ENCODE measurements around the gene GHRL. TPM values are rescaled to one million over a fixed set of nuclear protein-coding genes. Genes with fewer than 3 reads are reported as not detected.

The GHRL gene
- total RNA-seq, 1 experiment from 2014 or later = 0.85 TPM

DNA sequence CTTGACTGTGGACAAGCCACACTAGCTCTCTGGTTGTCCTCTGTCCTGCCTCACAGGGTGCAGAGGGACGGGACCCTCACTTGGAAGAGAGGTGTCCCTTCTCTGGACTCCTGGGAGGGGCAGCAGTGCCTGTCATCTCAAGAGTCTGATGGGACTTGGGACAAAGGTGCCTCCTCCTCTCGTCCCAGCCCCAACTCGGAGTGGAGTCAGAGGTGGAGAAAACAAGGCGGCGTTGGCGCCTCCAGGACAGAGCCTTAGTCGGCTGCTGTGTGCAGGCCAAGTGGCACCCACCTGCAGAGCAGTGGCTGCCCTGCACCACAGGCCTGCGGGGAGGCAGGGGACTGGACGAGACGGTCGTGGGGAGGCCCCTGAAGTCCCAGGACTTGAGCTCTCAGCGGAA lies 37.6 kb upstream of the GHRL start:
- no peak overlapping the region for H3K4me3 Mint-ChIP-seq (ENCODE audit: low read depth, unreplicated experiment)
- CTCF ChIA-PET = no interaction called here
- no TSS peak for BruUV-seq (replicated peaks)
- intact Hi-C loops (cut with micrococcal nuclease; ENCODE audit: unreplicated experiment) = no loop called here
- peaks cover 100% of the 10 kb centered on the region for H3K27me3 Mint-ChIP-seq (ENCODE audit: unreplicated experiment)
- no peak for DNase-seq
- H3K9me3 Mint-ChIP-seq (ENCODE audit: low read depth, unreplicated experiment) = no peaks in the 10 kb centered on the region
- H3K4me1 Mint-ChIP-seq (ENCODE audit: low read depth, unreplicated experiment) = no peaks in the 10 kb centered on the region
- no peaks in the 10 kb centered on the region for H3K36me3 Mint-ChIP-seq (ENCODE audit: insufficient read depth, unreplicated experiment)
- no peak for TF ChIP-seq CTCF (IDR thresholded peaks at IDR 0.05; ENCODE audit: unreplicated experiment)
- H3K27ac Mint-ChIP-seq (ENCODE audit: unreplicated experiment) = no peak overlapping the region

DNA sequence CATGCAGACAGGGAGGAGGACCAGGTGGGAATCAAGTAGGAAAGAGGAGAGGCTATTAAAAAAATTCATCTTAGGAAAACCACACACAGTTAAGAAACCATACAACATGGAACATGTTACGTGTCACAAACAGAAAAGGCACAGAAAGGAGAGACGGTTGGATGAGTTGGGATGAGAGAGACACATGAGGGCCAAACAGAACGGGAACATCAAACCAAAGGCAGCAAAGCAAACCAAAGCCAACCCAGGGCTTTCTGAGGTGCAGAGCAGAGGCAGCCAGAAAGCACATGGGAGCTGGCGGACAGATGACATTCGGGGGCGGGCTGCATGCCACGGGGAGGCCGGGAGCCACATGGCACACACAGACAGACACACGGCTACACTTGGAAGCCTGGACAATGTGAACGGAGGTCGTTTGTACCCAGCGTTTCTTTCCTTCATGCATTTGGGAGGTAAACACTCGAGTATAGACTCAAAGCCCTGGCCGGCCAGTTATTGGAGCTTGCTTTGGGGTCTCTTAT lies 36.8 kb upstream of the GHRL start:
- no TSS peak for BruUV-seq (replicated peaks)
- Mint-ChIP-seq H3K27me3 (ENCODE audit: unreplicated experiment) (peaks cover 100% of the 10 kb centered on the region), H3K4me1 (ENCODE audit: low read depth, unreplicated experiment) (no peaks in the 10 kb centered on the region), H3K9me3 (ENCODE audit: low read depth, unreplicated experiment) (no peaks in the 10 kb centered on the region), H3K36me3 (ENCODE audit: insufficient read depth, unreplicated experiment) (no peaks in the 10 kb centered on the region), H3K27ac (ENCODE audit: unreplicated experiment) (no peak overlapping the region), H3K4me3 (ENCODE audit: low read depth, unreplicated experiment) (no peak overlapping the region)
- DNase-seq = no peak
- CTCF ChIA-PET = no interaction called here
- TF ChIP-seq CTCF (IDR thresholded peaks at IDR 0.05; ENCODE audit: unreplicated experiment) = no peak
- intact Hi-C loops (cut with micrococcal nuclease; ENCODE audit: unreplicated experiment) = no loop called here

DNA sequence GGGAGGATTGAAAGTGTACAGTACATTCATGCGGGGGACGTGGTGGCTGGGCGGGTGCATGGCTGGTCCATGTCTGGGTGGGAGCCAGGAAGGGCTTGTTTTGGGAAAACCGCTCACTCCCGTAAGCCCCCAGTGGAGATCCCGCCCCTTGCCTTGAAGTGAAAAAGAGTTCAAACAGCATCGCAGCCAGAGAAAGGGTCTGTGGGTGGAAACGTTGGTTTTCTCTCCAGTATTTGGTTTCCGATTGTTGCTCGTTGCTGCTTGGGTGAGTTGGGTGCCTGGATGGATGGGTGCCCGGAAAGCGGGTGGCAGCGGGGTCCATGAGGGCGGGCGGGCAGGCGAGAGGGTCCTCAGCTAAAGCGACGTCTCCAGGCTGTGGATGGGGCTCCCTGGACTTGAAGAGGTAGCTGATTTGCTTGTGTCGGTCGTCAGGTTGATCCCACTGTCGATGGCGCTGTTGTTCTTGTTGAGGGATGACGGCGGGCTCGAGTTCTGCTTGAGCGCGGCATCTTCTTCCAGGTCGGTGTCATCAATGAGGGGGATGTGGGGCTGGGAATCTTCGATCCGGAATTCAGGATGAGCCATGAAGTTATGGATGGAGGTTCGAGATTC lies 35.8 kb upstream of the GHRL start:
- no peaks in the 10 kb centered on the region for H3K9me3 Mint-ChIP-seq (ENCODE audit: low read depth, unreplicated experiment)
- TF ChIP-seq CTCF (IDR thresholded peaks at IDR 0.05; ENCODE audit: unreplicated experiment) = no peak
- H3K36me3 Mint-ChIP-seq (ENCODE audit: insufficient read depth, unreplicated experiment) = no peaks in the 10 kb centered on the region
- no TSS peak for BruUV-seq (replicated peaks)
- intact Hi-C loops (cut with micrococcal nuclease; ENCODE audit: unreplicated experiment) = no loop called here
- no peaks in the 10 kb centered on the region for H3K4me1 Mint-ChIP-seq (ENCODE audit: low read depth, unreplicated experiment)
- CTCF ChIA-PET = no interaction called here
- H3K27ac Mint-ChIP-seq (ENCODE audit: unreplicated experiment) = no peak overlapping the region
- peaks cover 100% of the 10 kb centered on the region for H3K27me3 Mint-ChIP-seq (ENCODE audit: unreplicated experiment)
- no peak overlapping the region for H3K4me3 Mint-ChIP-seq (ENCODE audit: low read depth, unreplicated experiment)
- no peak for DNase-seq

GRCh38 chr3:10327592-10327991 lies 34.8 kb upstream of the GHRL start:
- Mint-ChIP-seq H3K36me3 (ENCODE audit: insufficient read depth, unreplicated experiment) (no peaks in the 10 kb centered on the region), H3K27me3 (ENCODE audit: unreplicated experiment) (peaks cover 96% of the 10 kb centered on the region), H3K4me3 (ENCODE audit: low read depth, unreplicated experiment) (no peak overlapping the region), H3K4me1 (ENCODE audit: low read depth, unreplicated experiment) (no peaks in the 10 kb centered on the region), H3K9me3 (ENCODE audit: low read depth, unreplicated experiment) (no peaks in the 10 kb centered on the region), H3K27ac (ENCODE audit: unreplicated experiment) (no peak overlapping the region)
- DNase-seq = no peak
- no TSS peak for BruUV-seq (replicated peaks)
- intact Hi-C loops (cut with micrococcal nuclease; ENCODE audit: unreplicated experiment) = no loop called here
- CTCF ChIA-PET = interaction anchor here (0.6 kb wide), 1 partner anchor 281 kb away, joined by 3 read pairs; no protein-coding TSS in a partner anchor
- no peak for TF ChIP-seq CTCF (IDR thresholded peaks at IDR 0.05; ENCODE audit: unreplicated experiment)

All from Calu3 (cell line).